Nephron (organoid): ENCODE results near the gene JSRP1.

Experiments used
- H3K27ac Mint-ChIP-seq, 3 experiments: 2 replicates each; pipeline ENCODE4 v1.8.0; 2020; ENCODE audit warnings: mixed read lengths in 3 of 3, mild to moderate bottlenecking in 2 of 3, moderate library complexity in 1 of 3
- H3K27me3 Mint-ChIP-seq: 2 replicates; pipeline ENCODE4 v1.8.0; 2021; ENCODE audit warnings: low read depth, mild to moderate bottlenecking, moderate library complexity, mixed read lengths
- H3K36me3 Mint-ChIP-seq: 2 replicates; pipeline ENCODE4 v1.8.0; 2020; ENCODE audit warnings: low read depth, mixed read lengths
- H3K4me1 Mint-ChIP-seq: 2 replicates; pipeline ENCODE4 v1.8.0; 2020; ENCODE audit warnings: mixed read lengths
- H3K4me3 Mint-ChIP-seq, 3 experiments: 2 replicates each; pipeline ENCODE4 v1.8.0; 2020; ENCODE audit warnings: mild to moderate bottlenecking in 3 of 3, mixed read lengths in 3 of 3, moderate library complexity in 2 of 3
- H3K9me3 Mint-ChIP-seq: 2 replicates; pipeline ENCODE4 v1.8.0; 2020; ENCODE audit warnings: mixed read lengths
- CTCF ChIP-seq, 3 experiments: fragments of 200-600 bp; sonication (generic); IDR thresholded peaks; one replicate each; pipeline ENCODE4 v1.5.0; 2021; ENCODE audit warnings: antibody characterized with exemption in 3 of 3; ENCODE audit not compliant: unreplicated experiment in 3 of 3

Gene JSRP1

GRCh38 chr19:2248136-2249009 lies 7.8 kb downstream of the JSRP1 start:
- no peak overlapping the region for H3K4me3 Mint-ChIP-seq

GRCh38 chr19:2247433-2248101 lies 8.7 kb downstream of the JSRP1 start:
- H3K4me3 Mint-ChIP-seq = no peak overlapping the region
- H3K27ac Mint-ChIP-seq = no peak overlapping the region
- no peaks in the 10 kb centered on the region for H3K27me3 Mint-ChIP-seq
- TF ChIP-seq CTCF (IDR thresholded peaks at IDR 0.05; ENCODE audit: unreplicated experiment in 3 of 3) = no peak
- peaks cover 15% of the 10 kb centered on the region for H3K36me3 Mint-ChIP-seq
- no peaks in the 10 kb centered on the region for H3K9me3 Mint-ChIP-seq
- peaks cover 4% of the 10 kb centered on the region for H3K4me1 Mint-ChIP-seq

More at GRCh38 chr19:2248136-2249009, 7.8 kb downstream of the JSRP1 start:
- Mint-ChIP-seq H3K4me1 (no peaks in the 10 kb centered on the region), H3K27ac (peak overlapping the region in 1 of 3 experiments; percentile 11), H3K9me3 (no peaks in the 10 kb centered on the region), H3K27me3 (peaks cover 4% of the 10 kb centered on the region), H3K36me3 (peaks cover 13% of the 10 kb centered on the region)
- TF ChIP-seq CTCF (IDR thresholded peaks at IDR 0.05; ENCODE audit: unreplicated experiment in 3 of 3) = no peak

- Mint-ChIP-seq H3K4me3 (no peak overlapping the region), H3K27me3 (no peaks in the 10 kb centered on the region), H3K27ac (no peak overlapping the region)
Observed at GRCh38 chr19:2246801-2247361, 9.3 kb downstream of the JSRP1 start.

GRCh38 chr19:2246014-2246620 lies 10.1 kb downstream of the JSRP1 start:
- H3K4me3 Mint-ChIP-seq = no peak overlapping the region
- no peak overlapping the region for H3K27ac Mint-ChIP-seq
- no peaks in the 10 kb centered on the region for H3K27me3 Mint-ChIP-seq
- peaks cover 15% of the 10 kb centered on the region for H3K4me1 Mint-ChIP-seq
- H3K9me3 Mint-ChIP-seq = no peaks in the 10 kb centered on the region
- peaks cover 19% of the 10 kb centered on the region for H3K36me3 Mint-ChIP-seq
- no peak for TF ChIP-seq CTCF (IDR thresholded peaks at IDR 0.05; ENCODE audit: unreplicated experiment in 3 of 3)

More at GRCh38 chr19:2246801-2247361, 9.3 kb downstream of the JSRP1 start:
- peaks cover 19% of the 10 kb centered on the region for H3K36me3 Mint-ChIP-seq
- no peaks in the 10 kb centered on the region for H3K9me3 Mint-ChIP-seq
- H3K4me1 Mint-ChIP-seq = peaks cover 8% of the 10 kb centered on the region
- no peak for TF ChIP-seq CTCF (IDR thresholded peaks at IDR 0.05; ENCODE audit: unreplicated experiment in 3 of 3)

GRCh38 chr19:2245273-2245672 lies 10.9 kb downstream of the JSRP1 start:
- Mint-ChIP-seq H3K27me3 (no peaks in the 10 kb centered on the region), H3K36me3 (peaks cover 19% of the 10 kb centered on the region), H3K27ac (no peak overlapping the region), H3K4me3 (no peak overlapping the region), H3K9me3 (no peaks in the 10 kb centered on the region), H3K4me1 (peaks cover 23% of the 10 kb centered on the region)
- TF ChIP-seq CTCF (IDR thresholded peaks at IDR 0.05; ENCODE audit: unreplicated experiment in 3 of 3) = no peak
